MV-4-11 (cell line): ENCODE measurements around the gene IL17RE.
"Not testable (repeated sequence)": the region's sequence is repeated elsewhere in the genome, so short reads cannot be mapped to it uniquely, and the experiment has no call there.

ENCODE experiments used
- DNase-seq: peaks from one replicate; lab custom pipeline; 2025; lab: John Stamatoyannopoulos, UW

Gene IL17RE

DNA sequence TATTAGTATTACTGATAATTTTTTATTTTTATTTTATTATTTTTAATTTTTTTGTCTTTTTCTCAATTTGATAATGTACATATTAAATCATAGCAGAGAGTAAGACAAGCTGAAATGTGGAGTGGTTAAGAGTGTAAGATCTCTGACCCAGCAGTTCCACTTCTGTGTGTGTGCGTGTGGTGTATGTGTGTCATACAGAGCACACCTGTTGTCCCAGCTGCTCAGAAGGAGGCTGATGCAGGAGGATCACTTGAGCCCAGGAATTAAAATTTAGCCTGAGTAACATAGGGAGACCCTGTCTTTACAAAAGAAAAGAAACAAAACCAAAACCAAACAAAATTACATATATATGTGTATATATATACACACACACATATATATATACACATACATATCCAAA, 21.2 kb upstream of the IL17RE start:
- DNase-seq: no peak

DNA sequence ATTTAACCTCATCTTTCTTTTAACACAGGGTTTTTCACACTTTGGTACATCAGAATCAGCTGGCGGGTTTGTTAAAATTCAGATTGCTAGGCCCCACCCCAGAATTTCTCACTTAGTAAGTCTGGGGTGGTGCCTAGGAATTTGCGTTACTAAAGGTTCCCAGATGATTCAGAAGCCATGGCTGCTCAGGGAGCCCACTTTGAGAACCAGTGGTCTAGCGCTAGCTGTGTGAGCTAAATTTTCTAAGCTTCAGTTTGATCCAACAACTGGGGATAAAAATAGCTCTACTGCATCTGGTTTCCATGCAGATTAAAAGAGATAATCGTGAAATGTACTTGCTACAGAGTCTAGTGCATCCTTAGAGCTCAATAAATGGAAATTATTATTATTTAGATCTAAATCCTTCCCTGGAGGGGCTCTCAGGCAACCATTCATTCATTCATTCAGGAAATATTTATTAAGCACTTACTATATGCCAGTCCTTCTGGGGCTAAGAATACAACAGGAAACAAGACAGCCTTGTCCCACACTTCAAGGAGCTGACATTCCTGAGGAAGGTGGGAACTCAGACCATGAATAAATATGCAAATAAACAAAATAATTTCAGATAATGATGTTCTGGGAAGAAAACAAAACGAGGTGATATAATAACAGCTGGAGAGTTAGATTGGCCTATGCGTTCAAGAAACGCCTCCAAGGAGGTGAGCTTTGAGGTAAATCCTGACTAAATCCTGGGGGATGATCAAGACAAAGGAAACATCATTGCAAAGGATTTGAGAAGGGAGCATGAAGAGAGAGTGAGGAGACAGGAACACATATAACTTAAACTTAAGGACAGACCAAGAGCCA, 18.7 kb upstream of the IL17RE start:
- no peak for DNase-seq

DNA sequence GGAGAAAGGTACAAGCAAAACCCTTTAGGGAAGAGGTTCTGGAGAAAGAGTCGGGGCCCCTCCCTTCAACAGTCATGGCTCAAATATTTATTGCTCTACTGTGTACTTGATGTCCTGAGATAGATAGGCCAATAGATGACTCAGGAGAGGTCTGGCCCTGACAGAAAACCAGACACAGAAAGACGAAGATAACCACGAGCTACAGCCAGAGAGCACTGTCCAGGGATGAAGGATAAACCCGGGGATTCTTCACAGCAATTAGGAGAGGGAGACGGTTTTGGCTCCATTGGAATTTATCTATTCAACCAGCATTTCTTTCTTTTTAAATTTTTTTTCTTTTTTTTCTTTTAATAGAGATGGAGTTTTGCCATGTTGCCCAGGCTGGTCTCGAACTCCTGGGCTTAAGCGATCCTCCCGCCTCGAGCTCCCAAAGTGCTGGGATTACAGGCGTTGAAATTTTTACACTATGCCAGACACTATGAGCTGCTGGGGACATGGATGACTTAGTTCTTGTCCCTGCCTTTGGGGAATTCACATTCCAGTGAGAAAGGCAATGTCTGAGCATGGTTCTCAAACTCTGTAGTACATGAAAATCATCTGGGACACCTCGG, 18.0 kb upstream of the IL17RE start:
- no peak for DNase-seq

DNA sequence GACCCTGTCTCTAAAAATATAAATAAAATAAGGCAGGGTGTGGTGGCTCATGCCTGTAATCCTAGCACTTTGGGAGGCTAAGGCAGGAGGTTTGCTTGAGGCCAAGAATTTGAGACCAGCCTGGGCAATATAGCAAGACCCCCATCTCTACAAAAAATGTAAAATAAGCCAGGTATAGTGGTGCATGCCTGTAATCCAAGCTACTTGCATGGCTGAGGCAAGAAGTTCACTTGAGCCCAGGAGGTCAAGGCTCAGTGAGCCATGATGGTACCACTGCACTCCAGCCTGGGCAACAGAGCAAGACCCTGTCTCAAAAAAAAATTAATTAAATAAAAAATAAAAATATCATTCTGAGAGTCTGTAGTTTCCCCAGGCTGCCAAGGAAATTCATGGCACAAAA, 16.3 kb upstream of the IL17RE start:
- DNase-seq: no peak

DNA sequence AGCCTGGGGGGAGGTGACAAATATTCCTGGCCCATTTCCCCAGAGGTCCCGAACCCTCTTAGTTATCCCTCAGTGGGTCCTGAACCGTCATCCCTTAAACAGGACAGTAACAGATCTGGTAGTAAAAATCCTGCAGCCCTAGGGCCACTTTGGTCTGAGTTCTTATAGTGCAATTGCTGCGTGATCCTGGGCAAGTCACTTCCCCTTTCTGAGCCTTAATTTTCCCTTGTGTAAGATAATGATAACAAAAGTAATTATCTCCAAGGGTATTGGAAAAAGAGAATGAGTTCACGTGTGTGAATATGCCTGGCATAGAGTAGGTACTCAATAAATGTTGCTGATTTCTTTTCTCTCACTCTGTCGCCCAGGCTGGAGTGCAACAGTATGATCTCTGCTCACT, 15.2 kb upstream of the IL17RE start:
- DNase-seq: peak; percentile 40

DNA sequence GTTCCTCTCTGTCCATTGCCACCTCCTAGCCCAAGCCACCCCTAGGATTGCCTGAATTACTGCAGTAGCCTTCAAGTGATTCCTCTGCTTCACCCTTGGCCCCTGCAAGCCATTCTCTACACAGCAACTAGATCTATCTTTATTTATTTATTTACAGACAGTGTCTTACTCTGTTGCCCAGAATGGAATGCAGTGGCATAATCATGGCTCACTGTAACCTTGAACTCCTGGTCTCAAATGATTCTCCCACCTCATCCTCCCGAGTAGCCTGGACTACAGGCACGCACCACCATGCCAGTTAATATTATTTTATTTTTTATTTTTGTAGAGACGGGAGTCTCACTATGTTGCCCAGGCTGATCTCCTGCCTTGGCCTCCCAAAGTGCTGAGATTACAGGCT, 14.1 kb upstream of the IL17RE start:
- no peak for DNase-seq

DNA sequence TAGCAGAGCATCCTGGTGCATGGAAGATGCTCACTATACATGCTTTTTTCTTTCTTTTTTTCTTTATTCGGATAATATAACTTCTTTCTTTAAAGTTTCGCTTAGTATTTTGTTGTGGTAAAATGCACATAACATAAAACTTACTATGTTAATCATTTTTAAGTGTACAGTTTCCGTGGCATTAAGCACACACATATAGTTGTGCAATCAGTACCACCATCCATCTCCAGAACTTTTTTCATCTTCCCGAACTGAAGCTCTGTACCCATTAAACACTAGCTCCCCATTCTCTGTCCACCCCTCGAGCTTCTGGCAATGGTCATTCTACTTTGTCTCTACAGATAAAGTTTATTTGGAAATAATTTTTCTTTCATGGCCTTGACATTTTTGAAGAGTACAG, 13.2 kb upstream of the IL17RE start:
- no peak for DNase-seq

DNA sequence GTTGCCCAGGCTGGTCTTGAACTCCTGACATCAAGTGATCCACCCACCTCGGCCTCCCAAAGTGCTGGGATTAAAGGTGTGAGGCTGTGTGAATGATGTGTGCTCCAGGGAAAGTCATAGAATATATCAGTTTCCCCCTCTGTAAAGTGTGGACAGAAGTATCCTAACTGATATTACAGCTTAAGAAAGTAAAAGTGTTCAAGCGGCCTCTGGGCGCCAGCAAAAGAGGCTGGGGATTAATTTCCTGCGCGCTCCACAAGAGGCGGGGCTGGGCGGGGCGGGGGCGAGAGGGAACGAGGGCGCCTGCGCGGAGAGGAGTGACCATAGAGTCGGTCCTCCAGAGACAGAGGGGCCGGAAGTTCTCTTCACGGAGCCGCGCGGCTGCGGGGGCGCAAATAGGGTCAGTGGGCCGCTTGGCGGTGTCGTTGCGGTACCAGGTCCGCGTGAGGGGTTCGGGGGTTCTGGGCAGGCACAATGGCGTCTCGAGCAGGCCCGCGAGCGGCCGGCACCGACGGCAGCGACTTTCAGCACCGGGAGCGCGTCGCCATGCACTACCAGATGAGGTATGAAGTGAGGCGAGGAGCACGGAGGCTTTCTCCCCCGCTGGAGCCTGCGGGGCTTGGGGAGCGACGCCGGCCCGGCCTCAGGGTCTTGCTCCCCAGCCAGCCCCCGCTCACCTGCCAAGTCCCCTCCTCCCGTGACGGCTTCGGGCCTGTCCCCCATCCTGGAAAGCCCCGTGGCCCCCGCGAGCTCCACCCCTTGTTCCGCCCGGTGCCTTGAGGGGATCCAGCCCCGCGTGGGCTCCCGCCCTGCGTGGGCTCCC, 12.2 kb upstream of the IL17RE start, which contains the start of gene JAGN1:
TSS of gene JAGN1 (plus strand) at position 362 of the 823 bp plus-strand sequence. CDS start at position 475, 113 bp downstream.
- peak; percentile 77 for DNase-seq

DNA sequence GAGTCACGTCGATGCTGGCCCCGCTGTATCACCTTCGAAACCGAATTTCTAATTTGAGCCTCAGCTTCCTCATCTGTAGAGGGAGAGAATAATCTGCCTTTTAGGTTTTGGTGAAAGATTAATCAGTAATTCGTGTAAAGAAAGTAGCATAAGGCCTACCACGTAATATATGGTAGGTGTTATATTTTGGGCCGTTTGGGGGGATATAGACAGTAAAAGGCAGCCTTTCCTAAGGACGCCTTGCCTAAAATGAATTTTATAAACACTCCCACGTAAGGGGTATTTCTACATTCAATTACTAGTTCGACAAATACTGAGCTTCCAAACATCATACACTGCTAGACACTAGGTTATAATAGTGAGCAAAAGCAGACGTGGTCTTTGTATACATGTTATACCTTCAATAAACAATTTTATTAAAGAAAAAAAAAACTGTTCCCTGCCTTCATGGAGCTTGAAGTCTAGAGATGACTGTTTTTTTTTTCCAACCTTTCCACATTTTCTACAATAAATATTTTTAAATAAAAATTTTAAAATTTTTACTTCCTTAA, 11.5 kb upstream of the IL17RE start:
- DNase-seq: peak; percentile 22

DNA sequence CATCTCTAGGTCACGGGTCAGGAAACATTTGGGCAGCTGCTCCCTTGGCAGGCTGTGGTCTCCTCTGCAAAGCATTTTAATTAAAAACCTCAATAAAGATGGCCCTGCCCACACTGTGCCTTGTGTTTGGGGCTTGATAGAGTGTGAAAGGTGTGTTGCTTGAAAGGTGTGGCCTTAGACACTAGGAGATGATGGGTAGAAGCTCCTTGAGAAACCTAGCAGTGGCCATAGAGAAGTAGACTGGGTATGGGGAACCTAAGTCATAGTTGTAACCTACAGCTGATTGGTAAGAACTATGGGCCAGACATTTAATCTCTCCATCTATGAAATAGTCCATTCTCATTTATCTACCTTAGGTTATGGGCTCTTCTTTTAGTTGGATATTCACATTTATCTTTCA, 8.9 kb upstream of the IL17RE start:
- DNase-seq: no peak

DNA sequence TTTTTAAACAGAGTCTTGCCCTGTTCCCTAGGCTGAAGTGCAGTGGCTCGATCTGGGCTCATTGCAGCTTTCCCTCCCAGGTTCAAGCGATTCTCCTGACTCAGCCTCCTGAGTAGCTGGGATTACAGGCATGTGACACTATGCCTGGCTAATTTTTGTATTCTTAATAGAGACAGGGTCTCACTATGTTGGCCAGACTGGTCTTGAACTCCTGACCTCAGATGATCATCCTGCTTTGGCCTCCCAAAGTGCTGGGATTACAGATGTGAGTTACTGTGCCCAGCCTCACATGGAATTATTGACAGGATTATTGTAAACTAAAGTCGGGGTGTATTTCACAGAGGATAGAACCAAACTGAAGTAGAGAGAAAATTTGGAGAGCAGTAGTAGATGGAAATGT, 6.9 kb upstream of the IL17RE start:
- not testable (repeated sequence) for DNase-seq

DNA sequence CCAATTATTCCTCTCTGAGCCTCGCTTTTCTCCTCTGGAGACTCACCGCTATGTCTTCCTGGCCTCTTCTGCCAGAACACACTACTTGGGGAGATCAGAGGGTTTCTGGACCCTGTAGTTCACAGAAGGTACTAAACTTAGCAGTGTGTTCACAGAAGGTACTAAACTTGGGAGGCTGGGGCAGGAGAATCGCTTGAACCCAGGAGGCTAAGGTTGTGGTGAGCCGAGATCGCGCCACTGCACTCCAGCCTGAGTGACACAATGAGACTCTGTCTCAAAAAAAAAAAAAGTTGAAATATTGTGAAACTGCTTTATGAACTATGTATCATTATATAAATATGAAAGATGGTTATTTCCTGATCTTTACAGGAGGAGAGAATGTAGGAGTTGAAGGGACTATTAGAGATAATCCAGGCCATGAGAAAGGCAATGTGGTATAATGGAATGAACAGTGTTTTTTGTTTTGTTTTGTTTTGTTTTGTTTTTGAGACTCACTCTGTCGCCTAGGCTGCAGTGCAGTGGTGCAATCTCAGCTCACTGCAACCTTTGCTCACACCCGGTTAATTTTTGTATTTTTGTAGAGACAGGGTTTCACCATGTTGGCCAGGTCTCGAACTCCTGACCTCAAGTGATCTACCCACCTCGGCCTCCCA, 5.8 kb upstream of the IL17RE start:
- peak; percentile 44 for DNase-seq

DNA sequence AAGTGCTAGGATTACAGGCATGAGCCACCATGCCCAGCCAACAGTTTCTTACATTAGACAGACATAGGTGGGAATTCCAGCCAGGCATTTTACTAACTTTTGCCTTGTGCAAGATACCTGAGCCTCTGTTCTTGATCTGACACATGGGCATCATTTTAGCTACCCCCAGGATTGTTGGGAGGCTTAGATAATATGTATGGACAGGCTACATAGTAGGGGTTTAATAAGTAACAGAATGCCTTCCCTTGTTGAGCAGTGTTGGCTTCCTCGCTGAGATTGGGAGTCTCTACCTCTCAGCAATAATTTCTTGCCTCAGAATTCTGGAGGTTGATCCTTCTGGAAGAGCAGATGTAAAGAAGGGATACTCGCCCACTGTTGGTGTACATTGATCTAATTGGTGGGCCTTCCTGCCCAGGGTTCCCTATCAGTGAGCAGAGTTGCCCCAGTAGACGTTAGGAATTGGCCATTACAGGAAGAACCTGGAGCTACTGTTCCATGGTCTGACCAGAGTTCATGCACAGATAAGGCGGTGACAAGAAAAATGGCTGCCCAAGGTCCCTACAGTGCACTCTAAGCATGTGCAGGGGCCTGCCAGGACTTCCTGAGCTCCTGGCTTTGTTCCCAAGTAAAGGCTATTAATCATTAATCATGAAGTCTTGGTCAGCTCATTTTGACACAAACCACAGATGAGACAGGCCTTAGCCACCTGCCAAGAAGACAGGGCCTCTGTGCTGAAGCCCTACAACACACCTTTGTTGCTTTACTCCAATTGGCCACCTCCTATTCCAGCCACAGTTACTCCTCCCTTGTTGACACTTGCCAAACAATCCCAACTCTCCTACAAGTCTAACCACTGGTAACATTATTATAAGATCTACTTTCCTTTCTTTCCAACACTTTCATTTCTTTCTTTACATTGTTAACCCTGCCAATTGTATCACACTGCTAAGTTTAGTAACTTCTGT, 5.0 kb upstream of the IL17RE start:
- no peak for DNase-seq

DNA sequence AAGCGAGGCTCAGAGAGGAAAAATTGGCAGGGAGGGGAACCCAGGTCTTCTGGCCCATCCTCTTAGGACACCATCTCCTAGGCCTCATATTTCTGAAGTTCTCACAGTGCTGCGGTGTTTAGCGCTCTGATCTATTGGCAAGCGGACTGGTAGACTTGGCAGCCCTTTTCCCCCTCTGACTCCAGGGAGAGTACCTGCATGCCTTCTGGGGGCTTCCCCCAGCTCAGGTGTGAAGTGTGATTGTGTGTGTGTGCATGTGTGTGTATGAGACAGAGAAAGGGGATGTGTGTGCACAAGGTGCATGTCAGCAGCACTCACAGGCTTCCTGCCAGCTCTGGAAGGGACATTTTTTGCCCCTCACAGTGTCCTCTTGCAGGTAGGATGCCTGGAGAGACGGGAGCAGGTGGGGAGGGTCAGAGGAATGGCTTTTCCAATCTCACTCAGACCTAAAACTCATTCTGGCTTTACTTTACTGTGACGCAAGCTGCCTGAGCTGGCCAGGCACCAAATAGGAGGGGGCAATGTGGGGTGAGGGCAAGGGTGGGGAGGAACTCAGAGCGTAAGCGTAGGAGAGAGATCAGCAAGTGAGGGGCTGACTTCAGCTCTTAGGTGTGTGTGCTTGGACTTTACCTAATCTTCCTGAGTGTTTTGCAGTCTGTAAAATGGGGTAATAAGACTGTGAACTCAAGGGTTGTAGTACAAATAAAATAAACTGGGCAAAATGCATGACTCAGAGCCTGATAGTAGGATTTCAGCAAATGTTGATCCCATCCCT, 4.0 kb upstream of the IL17RE start:
- no peak for DNase-seq

DNA sequence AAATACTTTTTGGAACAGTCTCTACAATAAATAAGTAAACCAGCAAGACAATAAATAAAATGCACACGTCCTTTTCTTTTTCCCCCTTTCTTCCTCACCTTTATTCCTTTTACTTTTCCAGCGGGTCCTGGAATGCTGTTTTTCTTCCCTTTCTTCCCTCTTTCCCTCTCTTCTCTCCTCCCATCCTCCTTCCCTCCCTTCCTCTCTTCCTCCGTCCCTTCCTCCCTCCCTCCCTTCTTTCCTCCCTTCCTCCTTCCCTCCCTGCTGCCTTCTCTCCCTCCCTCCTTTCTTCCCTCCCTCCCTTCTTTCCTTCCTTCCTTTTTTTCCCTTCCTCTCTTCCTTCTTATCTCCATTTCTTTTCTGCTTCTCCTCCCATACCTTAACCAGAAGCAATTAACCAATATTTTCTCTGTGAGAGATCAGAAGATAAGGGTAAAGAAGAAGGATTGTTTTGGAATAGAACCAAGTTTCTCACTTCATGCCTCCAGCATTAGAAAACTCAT, 3.3 kb upstream of the IL17RE start:
- no peak for DNase-seq

DNA sequence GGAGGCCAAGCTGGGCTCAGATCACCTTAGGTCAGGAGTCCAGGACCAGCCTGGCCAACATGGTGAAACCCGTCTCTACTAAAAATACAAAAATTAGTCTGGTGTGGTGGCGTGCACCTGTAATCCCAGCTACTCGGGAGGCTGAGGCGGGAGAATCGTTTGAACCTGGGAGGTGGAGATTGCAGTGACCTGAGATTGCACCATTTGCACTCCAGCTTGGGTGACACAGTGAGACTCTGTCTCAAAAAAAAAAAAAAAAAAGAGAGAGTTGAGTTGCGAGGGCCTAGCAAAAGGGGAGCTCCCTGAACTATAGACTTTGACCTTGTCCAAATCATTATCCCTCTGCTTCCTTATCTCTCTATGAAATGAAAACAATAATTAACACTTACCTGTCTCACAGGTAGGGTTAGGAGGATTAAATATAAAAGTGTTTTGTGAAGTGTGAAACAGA, 1.7 kb upstream of the IL17RE start:
- DNase-seq: not testable (repeated sequence)

DNA sequence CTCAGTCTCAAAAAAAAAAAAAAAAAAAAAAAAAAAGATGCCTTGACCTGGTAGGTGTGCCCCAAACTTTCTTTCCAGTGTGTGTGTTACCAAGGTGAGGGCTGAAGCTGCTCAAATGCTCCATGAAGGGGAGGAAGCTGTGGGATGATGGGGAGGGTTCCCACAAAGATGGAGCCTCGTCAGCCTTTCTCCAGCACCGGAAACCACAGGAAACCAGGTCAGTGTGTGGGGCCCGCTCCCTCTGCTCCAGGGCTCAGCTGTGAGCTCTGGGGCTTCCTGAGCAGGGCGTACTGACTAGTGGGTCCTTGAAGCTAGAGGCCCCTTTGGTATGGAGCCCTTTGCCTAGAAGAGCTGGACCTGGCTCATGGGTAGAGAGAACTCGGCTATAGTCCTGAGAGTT, 681 bp upstream of the IL17RE start:
- peak; percentile 35 for DNase-seq

DNA sequence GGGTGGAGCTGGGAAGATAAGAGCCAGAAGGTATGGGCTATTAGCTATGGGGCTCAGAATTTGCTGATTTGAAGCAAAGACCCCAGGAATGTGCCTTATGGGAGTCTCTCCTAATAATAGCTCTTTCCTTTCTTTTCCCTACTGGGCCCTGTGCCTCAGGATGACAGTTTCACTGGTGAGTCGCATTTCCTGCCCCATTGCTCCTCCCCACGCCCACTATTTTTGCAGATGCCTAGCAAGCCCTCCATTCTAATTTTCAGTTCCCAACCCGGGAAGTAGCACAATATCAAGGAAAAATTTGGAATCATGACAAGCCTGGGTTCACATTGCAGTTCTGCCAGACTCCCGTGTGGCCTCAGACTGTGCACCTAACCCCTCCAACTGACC, 583 bp downstream of the IL17RE start:
- peak; percentile 34 for DNase-seq

DNA sequence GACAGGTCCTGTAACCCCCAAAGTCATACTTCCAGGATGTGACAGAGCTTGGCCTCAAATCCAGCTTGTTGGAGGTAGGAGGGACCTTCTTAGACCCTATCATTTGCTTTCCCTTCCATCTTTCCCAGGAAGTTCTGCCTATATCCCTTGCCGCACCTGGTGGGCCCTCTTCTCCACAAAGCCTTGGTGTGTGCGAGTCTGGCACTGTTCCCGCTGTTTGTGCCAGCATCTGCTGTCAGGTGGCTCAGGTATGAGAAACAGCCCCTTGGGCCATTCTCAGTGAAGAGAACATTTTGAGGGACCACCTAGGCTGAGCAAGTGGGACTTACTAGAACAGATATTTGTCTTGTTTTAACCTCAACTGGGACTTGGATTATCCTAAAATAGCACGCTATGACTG, 1.3 kb downstream of the IL17RE start:
- no peak for DNase-seq

DNA sequence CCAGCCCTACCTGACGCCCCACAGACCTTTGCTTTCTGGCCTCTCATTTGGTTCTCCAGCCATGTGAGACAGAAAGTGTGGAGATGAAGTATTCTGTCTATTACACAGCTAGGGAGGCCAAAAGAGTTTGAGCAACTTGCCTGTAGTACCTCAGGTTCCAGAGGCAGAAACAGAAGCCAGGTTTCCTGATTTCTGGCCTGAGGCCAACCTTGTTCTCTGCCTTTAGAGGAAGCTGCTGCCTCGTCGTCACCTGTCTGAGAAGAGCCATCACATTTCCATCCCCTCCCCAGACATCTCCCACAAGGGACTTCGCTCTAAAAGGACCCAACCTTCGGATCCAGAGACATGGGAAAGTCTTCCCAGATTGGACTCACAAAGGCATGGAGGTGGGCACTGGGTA, 3.8 kb downstream of the IL17RE start:
- no peak for DNase-seq
